Astrocyte (in vitro differentiated cells and primary cell): ENCODE measurements around the gene THRB. TPM values are rescaled to one million over a fixed set of nuclear protein-coding genes. Genes with fewer than 3 reads are reported as not detected.
A peak's percentile ranks its signal among the peaks of the same experiment; 100 is the strongest.

Experiments used
- DNase-seq: peaks from one replicate; pipeline ENCODE4 v3.0.0-alpha.2; 2010; ENCODE audit warnings: low read depth
- FAIRE-seq: peaks from 2 replicates; lab custom pipeline; 2011; peaks lifted over from hg19 to GRCh38; lab: Jason Lieb, UNC
- H2AFZ ChIP-seq: 2 replicates; pipeline ENCODE4 v1.6.0; 2012; ENCODE audit warnings: low read depth, low read length, inconsistent platforms
- H3K27ac ChIP-seq: 2 replicates; pipeline ENCODE4 v1.5.1; 2011; ENCODE audit warnings: low read depth, low read length, inconsistent platforms
- H3K27me3 ChIP-seq: 2 replicates; pipeline ENCODE4 v1.6.0; 2011; ENCODE audit warnings: low read length, inconsistent platforms; ENCODE audit not compliant: insufficient read depth
- H3K36me3 ChIP-seq: 2 replicates; pipeline ENCODE4 v1.5.1; 2011; ENCODE audit warnings: low read length, inconsistent platforms; ENCODE audit not compliant: insufficient read depth
- H3K4me1 ChIP-seq: 2 replicates; pipeline ENCODE4 v1.5.1; 2011; ENCODE audit warnings: low read length, inconsistent platforms; ENCODE audit not compliant: insufficient read depth
- H3K4me2 ChIP-seq: 2 replicates; pipeline ENCODE4 v1.6.0; 2012; ENCODE audit warnings: low read length, inconsistent platforms
- H3K4me3 ChIP-seq: 2 replicates; pipeline ENCODE4 v1.5.1; 2011; ENCODE audit warnings: low read depth, mild to moderate bottlenecking, low read length, inconsistent platforms; ENCODE audit not compliant: insufficient read depth
- H3K79me2 ChIP-seq: 2 replicates; pipeline ENCODE4 v1.6.0; 2012; ENCODE audit warnings: mild to moderate bottlenecking, low read length, inconsistent platforms; ENCODE audit not compliant: insufficient read depth
- H3K9ac ChIP-seq: 2 replicates; pipeline ENCODE4 v1.6.0; 2012; ENCODE audit warnings: mild to moderate bottlenecking, low read length, inconsistent platforms
- H3K9me3 ChIP-seq: 2 replicates; pipeline ENCODE4 v1.5.1; 2012; ENCODE audit warnings: low read depth, mild to moderate bottlenecking, low read length, inconsistent platforms; ENCODE audit not compliant: insufficient read depth
- H4K20me1 ChIP-seq: 2 replicates; pipeline ENCODE4 v1.6.0; 2012; ENCODE audit warnings: low read length, inconsistent platforms; ENCODE audit not compliant: insufficient read depth
- H3K27ac Mint-ChIP-seq: one replicate; pipeline ENCODE4 v1.8.0; 2021; ENCODE audit warnings: mild to moderate bottlenecking, mixed read lengths; ENCODE audit not compliant: unreplicated experiment
- H3K27me3 Mint-ChIP-seq: one replicate; pipeline ENCODE4 v1.8.0; 2021; ENCODE audit warnings: low read depth, mixed read lengths; ENCODE audit not compliant: unreplicated experiment
- H3K36me3 Mint-ChIP-seq: one replicate; pipeline ENCODE4 v1.8.0; 2021; ENCODE audit warnings: low read depth, mixed read lengths; ENCODE audit not compliant: unreplicated experiment
- H3K4me1 Mint-ChIP-seq: one replicate; pipeline ENCODE4 v1.8.0; 2021; ENCODE audit warnings: low read depth, mixed read lengths; ENCODE audit not compliant: unreplicated experiment
- H3K4me3 Mint-ChIP-seq: one replicate; pipeline ENCODE4 v1.8.0; 2021; ENCODE audit warnings: mild to moderate bottlenecking, moderate library complexity, mixed read lengths; ENCODE audit not compliant: unreplicated experiment
- H3K9me3 Mint-ChIP-seq: one replicate; pipeline ENCODE4 v1.8.0; 2021; ENCODE audit warnings: mild to moderate bottlenecking, mixed read lengths; ENCODE audit not compliant: unreplicated experiment
- EZH2 ChIP-seq: IDR thresholded peaks from 2 replicates; pipeline ENCODE4 v1.6.1; 2012; ENCODE audit warnings: mild to moderate bottlenecking, low read length, inconsistent platforms; ENCODE audit not compliant: insufficient read depth
- total RNA-seq: library from RNA; stranded (reverse); gene quantifications from 2 replicates; pipeline ENCODE4 v1.2.1, GENCODE V29; 2021
- TF ChIP-seq, protein P1 (sequence below): IDR thresholded peaks from 2 replicates; pipeline ENCODE4 v1.5.1; 2011; ENCODE audit warnings: low read depth, mild to moderate bottlenecking, inconsistent platforms, low read length, moderate library complexity; ENCODE audit not compliant: insufficient read depth

Gene THRB
- total RNA-seq, 1 donor from 2014 or later: 8.5 TPM

- Histone ChIP-seq H2AFZ (no peak overlapping the region), H3K4me1 (no peaks in the 10 kb centered on the region), H3K27ac (no peak overlapping the region), H3K4me2 (no peak overlapping the region), H3K79me2 (no peaks in the 10 kb centered on the region), H4K20me1 (no peaks in the 10 kb centered on the region), H3K4me3 (no peak overlapping the region), H3K27me3 (no peaks in the 10 kb centered on the region), H3K9me3 (no peaks in the 10 kb centered on the region), H3K36me3 (no peaks in the 10 kb centered on the region), H3K9ac (no peak overlapping the region)
- H3K9me3 Mint-ChIP-seq: no peaks in the 10 kb centered on the region
- H3K27me3 Mint-ChIP-seq: no peaks in the 10 kb centered on the region
- DNase-seq (peak; percentile 39), FAIRE-seq (no peak)
- H3K4me3 Mint-ChIP-seq: no peak overlapping the region
- no peaks in the 10 kb centered on the region for H3K36me3 Mint-ChIP-seq
- TF ChIP-seq, protein P1, sequence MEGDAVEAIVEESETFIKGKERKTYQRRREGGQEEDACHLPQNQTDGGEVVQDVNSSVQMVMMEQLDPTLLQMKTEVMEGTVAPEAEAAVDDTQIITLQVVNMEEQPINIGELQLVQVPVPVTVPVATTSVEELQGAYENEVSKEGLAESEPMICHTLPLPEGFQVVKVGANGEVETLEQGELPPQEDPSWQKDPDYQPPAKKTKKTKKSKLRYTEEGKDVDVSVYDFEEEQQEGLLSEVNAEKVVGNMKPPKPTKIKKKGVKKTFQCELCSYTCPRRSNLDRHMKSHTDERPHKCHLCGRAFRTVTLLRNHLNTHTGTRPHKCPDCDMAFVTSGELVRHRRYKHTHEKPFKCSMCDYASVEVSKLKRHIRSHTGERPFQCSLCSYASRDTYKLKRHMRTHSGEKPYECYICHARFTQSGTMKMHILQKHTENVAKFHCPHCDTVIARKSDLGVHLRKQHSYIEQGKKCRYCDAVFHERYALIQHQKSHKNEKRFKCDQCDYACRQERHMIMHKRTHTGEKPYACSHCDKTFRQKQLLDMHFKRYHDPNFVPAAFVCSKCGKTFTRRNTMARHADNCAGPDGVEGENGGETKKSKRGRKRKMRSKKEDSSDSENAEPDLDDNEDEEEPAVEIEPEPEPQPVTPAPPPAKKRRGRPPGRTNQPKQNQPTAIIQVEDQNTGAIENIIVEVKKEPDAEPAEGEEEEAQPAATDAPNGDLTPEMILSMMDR: no peak
- TF ChIP-seq EZH2: no peak
- no peak overlapping the region for H3K27ac Mint-ChIP-seq
- peaks cover 15% of the 10 kb centered on the region for H3K4me1 Mint-ChIP-seq
Measured at GRCh38 chr3:24502690-24503089, 8.0 kb upstream of the THRB start.

DNA sequence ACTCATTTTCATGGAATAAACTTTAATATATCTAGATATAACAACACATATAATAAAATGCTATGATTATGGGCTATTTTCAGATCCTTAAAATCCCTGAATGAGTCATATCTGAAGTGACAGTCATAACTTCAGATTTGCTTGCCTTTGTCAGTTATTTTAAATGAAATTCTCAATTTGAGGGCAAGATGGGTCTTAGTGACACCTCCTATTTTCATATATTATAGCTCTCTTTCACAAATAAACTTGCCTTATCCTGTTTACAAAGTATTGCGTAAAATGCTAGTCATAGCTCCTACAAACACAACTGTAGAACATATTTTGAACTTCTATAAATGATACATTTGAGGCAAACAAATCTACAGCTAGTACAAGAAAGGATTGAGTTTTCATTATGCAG, 6.2 kb upstream of the THRB start:
- no peaks in the 10 kb centered on the region for H3K36me3 Mint-ChIP-seq
- no peak overlapping the region for H3K27ac Mint-ChIP-seq
- H3K27ac ChIP-seq: no peak overlapping the region
- H3K9me3 Mint-ChIP-seq: no peaks in the 10 kb centered on the region
- H3K79me2 ChIP-seq: no peaks in the 10 kb centered on the region
- DNase-seq (no peak), FAIRE-seq (no peak)
- H4K20me1 ChIP-seq: no peaks in the 10 kb centered on the region
- no peak overlapping the region for H3K4me3 Mint-ChIP-seq
- no peaks in the 10 kb centered on the region for H3K36me3 ChIP-seq
- no peaks in the 10 kb centered on the region for H3K27me3 Mint-ChIP-seq
- TF ChIP-seq, protein P1: no peak
- no peak for TF ChIP-seq EZH2
- H3K27me3 ChIP-seq: no peaks in the 10 kb centered on the region
- H2AFZ ChIP-seq: no peak overlapping the region
- H3K4me3 ChIP-seq: no peak overlapping the region
- no peak overlapping the region for H3K4me2 ChIP-seq
- peaks cover 15% of the 10 kb centered on the region for H3K4me1 Mint-ChIP-seq
- H3K9me3 ChIP-seq: no peaks in the 10 kb centered on the region
- H3K4me1 ChIP-seq: no peaks in the 10 kb centered on the region
- H3K9ac ChIP-seq: no peak overlapping the region

DNA sequence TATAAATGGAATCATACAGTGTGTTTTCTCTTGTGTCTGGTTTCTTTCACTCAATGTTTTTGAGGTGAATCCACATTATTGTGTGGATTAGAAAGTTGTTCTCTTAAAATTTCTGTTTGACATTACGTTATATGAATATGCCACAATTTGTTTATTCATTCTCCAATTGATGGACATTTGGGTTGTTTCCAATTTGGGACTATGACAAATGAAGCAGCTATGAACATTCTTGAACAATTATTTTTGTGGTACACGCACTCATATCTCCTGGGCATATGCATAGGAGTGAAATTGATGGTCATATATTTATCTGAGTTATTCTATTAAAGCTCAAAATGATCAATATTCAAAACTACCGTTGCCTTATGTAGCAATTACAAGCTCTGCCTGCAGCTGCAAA, 5.3 kb upstream of the THRB start:
- no peaks in the 10 kb centered on the region for H3K36me3 ChIP-seq
- H3K79me2 ChIP-seq: no peaks in the 10 kb centered on the region
- H3K4me2 ChIP-seq: no peak overlapping the region
- H3K4me1 Mint-ChIP-seq: peaks cover 15% of the 10 kb centered on the region
- TF ChIP-seq, protein P1: no peak
- no peak for TF ChIP-seq EZH2
- no peaks in the 10 kb centered on the region for H3K27me3 Mint-ChIP-seq
- DNase-seq: no peak
- no peak for FAIRE-seq
- H3K4me3 Mint-ChIP-seq: no peak overlapping the region
- peaks cover 4% of the 10 kb centered on the region for H3K4me1 ChIP-seq
- H3K9me3 ChIP-seq: no peaks in the 10 kb centered on the region
- H3K27me3 ChIP-seq: no peaks in the 10 kb centered on the region
- H3K9ac ChIP-seq: no peak overlapping the region
- H4K20me1 ChIP-seq: no peaks in the 10 kb centered on the region
- H3K27ac ChIP-seq: no peak overlapping the region
- no peak overlapping the region for H2AFZ ChIP-seq
- H3K27ac Mint-ChIP-seq: no peak overlapping the region
- no peaks in the 10 kb centered on the region for H3K36me3 Mint-ChIP-seq
- no peak overlapping the region for H3K4me3 ChIP-seq
- H3K9me3 Mint-ChIP-seq: no peaks in the 10 kb centered on the region
